HCT116 (cell line): ENCODE measurements around the gene FBXO30.
A peak's percentile ranks its signal among the peaks of the same experiment; 100 is the strongest.

Source experiments
- ATF3 ChIP-seq: IDR thresholded peaks from 2 replicates; pipeline ENCODE4 v1.6.1; 2012
- CEBPB ChIP-seq: IDR thresholded peaks from 2 replicates; pipeline ENCODE4 v1.6.1; 2012; ENCODE audit warnings: low read depth
- CTCF ChIP-seq, 3 experiments: fragments of 200-600 bp in 1 of 3; sonication (generic) in 1 of 3; IDR thresholded peaks in 2 of 3; conservative IDR thresholded peaks in 1 of 3; 2 replicates each; pipeline ENCODE4 v1.5.1; 2012 to 2017; ENCODE audit warnings: low read depth in 2 of 3, low read length in 2 of 3, antibody characterized with exemption in 1 of 3, borderline replicate concordance in 1 of 3, control low read depth in 1 of 3, mild to moderate bottlenecking in 1 of 3, mixed read lengths in 1 of 3, mixed run types in 1 of 3, moderate library complexity in 1 of 3; ENCODE audit not compliant: insufficient read depth in 1 of 3
- EGR1 ChIP-seq: IDR thresholded peaks from 2 replicates; pipeline ENCODE4 v1.6.1; 2012; ENCODE audit warnings: low read depth
- EZH2 ChIP-seq: fragments of 200-600 bp; sonication (generic); IDR thresholded peaks from 2 replicates; pipeline ENCODE4 v1.6.1; 2017; ENCODE audit warnings: antibody characterized with exemption, mixed run types
- EZH2phosphoT487 ChIP-seq: fragments of 200-600 bp; IDR thresholded peaks from 2 replicates; pipeline ENCODE4 v1.6.1; 2018; ENCODE audit warnings: antibody characterized with exemption, borderline replicate concordance
- FOSL1 ChIP-seq: IDR thresholded peaks from 2 replicates; pipeline ENCODE4 v1.6.1; 2012; ENCODE audit warnings: low read depth
- JUND ChIP-seq: IDR thresholded peaks from 2 replicates; pipeline ENCODE4 v1.6.1; 2012
- MAX ChIP-seq: IDR thresholded peaks from 2 replicates; pipeline ENCODE4 v1.6.1; 2012
- POLR2A ChIP-seq: IDR thresholded peaks from 2 replicates; pipeline ENCODE4 v1.7.0; 2011; ENCODE audit warnings: borderline replicate concordance; ENCODE audit not compliant: insufficient read depth, insufficient read length; ENCODE audit errors: extremely low read depth
- REST ChIP-seq: IDR thresholded peaks from 2 replicates; pipeline ENCODE4 v1.6.1; 2012; ENCODE audit warnings: low read depth
- SIN3A ChIP-seq: IDR thresholded peaks from 2 replicates; pipeline ENCODE4 v1.6.1; 2012; ENCODE audit warnings: low read depth

- 0 out of 6 replicates have a peak, but pooled peaks of 1 of the 3 experiments have one; percentile 16 for TF ChIP-seq CTCF (IDR thresholded peaks at IDR 0.05 in 2 of 3, conservative IDR thresholded peaks at IDR 0.05 in 1 of 3; ENCODE audit: borderline replicate concordance in 1 of 3, insufficient read depth in 1 of 3, low read depth in 2 of 3, low read length in 2 of 3)
- TF ChIP-seq SIN3A = no peak
- TF ChIP-seq POLR2A = no peak
- TF ChIP-seq EZH2phosphoT487 = no peak
- TF ChIP-seq ATF3 = no peak
- no peak for TF ChIP-seq FOSL1
- TF ChIP-seq EZH2 = no peak
- TF ChIP-seq MAX = no peak
- no peak for TF ChIP-seq EGR1
- TF ChIP-seq REST = no peak
- no peak for TF ChIP-seq CEBPB
- no peak for TF ChIP-seq JUND
Measured at GRCh38 chr6:145761584-145761983, 53.0 kb downstream of the FBXO30 start.
